IPS-11a (cell line): ENCODE measurements around the gene CTNND2.

ENCODE experiments used
- H3K4me3 ChIP-seq: one replicate; pipeline ENCODE4 v1.5.1; 2013; ENCODE audit warnings: low read depth, low read length, control low read depth

The CTNND2 gene, protein sequence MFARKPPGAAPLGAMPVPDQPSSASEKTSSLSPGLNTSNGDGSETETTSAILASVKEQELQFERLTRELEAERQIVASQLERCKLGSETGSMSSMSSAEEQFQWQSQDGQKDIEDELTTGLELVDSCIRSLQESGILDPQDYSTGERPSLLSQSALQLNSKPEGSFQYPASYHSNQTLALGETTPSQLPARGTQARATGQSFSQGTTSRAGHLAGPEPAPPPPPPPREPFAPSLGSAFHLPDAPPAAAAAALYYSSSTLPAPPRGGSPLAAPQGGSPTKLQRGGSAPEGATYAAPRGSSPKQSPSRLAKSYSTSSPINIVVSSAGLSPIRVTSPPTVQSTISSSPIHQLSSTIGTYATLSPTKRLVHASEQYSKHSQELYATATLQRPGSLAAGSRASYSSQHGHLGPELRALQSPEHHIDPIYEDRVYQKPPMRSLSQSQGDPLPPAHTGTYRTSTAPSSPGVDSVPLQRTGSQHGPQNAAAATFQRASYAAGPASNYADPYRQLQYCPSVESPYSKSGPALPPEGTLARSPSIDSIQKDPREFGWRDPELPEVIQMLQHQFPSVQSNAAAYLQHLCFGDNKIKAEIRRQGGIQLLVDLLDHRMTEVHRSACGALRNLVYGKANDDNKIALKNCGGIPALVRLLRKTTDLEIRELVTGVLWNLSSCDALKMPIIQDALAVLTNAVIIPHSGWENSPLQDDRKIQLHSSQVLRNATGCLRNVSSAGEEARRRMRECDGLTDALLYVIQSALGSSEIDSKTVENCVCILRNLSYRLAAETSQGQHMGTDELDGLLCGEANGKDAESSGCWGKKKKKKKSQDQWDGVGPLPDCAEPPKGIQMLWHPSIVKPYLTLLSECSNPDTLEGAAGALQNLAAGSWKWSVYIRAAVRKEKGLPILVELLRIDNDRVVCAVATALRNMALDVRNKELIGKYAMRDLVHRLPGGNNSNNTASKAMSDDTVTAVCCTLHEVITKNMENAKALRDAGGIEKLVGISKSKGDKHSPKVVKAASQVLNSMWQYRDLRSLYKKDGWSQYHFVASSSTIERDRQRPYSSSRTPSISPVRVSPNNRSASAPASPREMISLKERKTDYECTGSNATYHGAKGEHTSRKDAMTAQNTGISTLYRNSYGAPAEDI (N-terminal part only)

DNA sequence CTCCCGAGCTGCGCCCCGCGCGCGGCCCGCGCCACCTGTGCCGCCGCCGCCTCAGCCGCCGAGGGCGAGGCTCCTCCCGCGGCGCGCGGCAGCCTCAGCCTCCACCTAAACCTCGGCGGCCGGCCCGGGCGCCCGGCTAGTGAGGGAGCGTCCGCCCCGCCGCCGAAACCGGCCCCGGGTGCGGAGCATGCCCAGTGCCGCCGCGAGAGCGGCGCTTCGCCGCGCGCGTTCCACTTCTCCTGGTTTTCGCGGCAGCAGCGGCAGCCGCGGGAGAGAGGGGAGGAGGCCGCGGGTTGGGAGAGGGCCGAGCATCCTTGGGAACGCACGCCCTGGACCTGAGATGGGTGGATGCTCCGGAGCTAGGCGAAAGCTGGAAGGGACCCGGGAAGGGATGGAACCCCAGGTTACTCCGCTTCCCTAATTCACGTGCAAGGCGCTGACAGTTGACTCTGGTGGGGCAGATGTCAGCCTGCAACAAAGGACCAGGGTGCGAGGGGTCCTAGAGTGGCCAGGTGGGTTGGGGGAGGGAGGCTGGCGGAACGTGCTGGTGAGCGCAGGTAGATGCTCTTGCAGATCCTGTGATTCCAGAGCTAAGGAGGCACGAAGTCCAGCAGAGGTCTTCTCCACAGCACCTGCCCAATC, at the start of gene CTNND2:
CTNND2 (minus strand) TSS at position 182 of the 642 bp plus-strand sequence. CDS start 593 bp downstream, outside the sequence.
- H3K4me3 ChIP-seq = peak within 1 kb of the TSS; percentile 40

DNA sequence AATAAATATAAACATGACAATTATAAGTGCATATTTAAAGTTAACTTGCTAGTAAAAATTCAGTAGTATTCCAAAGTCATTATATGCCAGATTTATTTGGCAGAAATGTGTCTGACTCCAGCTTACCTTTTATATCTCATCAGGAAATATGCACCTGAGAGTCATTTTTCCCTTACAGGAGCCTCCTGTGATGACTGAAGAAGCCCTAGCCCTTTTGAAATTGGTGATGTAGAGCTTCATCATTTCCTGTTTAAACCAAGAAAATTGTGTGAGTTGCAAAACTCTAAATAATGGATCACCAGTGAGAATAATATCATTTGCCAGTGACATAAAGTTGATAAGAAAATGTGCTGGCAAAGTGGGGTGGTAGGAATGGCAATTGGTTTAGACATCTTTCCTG, 42.1 kb upstream of the CTNND2 start:
- H3K4me3 ChIP-seq = no peak overlapping the region

DNA sequence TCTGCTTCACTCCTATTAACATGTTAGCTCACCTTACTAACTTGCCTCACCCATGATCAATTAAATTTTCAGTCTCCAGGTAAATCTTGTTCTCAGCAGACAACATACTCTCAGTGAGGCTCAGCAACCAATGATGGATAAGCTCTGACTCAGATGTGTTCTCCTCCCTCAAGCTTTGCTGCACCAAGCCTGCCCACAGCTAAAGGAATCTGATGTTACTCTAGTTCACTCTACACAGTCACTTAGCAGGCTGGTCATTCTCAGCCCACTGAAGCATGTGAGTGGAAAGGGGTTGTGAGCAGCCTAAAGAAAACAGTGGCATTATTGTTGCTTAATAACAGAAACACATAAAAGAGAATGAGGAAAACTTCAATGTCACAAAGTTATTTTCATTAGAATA, 37.3 kb upstream of the CTNND2 start:
- no peak overlapping the region for H3K4me3 ChIP-seq

DNA sequence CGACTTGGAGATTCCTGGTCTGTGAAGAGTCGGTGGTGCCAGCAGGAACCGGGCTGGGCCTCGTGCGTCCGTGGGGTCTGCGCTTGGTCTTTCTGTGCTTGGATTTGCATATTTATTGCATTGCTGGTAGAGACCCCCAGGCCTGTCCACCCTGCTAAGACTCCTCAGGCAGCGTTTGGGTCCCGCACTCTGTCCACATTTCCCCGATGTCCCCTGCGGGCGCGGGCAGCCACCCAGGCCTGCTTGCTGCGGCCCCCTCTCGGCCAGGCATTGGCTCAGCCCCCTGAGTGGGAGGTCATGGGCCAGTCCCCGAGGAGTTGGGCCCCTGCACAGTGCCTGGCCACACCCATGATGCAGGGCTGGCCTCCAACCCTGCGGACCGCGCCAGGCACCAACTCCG, 27.4 kb upstream of the CTNND2 start:
- H3K4me3 ChIP-seq = no peak overlapping the region

DNA sequence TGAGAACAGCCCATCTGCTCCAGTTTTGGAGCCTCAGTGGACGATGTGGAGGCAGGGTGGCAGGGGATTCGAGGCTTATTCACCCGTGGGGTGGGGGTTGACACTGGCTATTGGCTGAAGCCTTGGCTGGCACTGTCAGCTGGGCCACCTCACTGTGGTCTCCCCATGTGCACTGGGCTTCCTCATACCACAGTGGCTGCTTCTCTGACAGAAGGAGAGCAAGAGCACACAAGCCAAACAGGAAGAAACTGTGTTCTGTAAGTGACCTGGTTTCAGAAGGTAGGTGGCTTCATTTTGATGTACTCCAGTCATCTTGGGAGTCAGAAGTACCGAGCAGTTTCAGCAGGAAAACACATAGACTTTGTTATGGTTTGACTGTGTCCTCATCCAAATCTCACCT, 24.7 kb upstream of the CTNND2 start:
- H3K4me3 ChIP-seq = no peak overlapping the region

DNA sequence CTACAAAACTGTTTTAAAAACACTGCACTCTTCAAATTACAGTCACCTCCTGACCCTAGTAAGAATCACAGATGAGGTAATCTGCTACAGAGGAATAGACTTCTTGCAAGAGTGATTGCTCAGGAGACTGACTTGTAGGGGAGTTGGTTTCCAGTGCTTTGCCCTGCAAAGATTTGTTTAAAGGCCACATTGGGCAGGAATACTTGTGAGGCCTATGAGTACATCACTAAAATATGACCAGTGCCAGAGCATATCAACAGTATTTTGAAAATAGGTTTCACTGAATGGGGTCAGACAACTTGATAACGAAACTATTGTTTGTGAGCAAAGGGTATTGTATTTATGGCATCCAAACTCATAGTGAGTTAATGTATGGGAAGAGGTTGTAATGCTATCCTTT, 21.5 kb upstream of the CTNND2 start:
- no peak overlapping the region for H3K4me3 ChIP-seq

DNA sequence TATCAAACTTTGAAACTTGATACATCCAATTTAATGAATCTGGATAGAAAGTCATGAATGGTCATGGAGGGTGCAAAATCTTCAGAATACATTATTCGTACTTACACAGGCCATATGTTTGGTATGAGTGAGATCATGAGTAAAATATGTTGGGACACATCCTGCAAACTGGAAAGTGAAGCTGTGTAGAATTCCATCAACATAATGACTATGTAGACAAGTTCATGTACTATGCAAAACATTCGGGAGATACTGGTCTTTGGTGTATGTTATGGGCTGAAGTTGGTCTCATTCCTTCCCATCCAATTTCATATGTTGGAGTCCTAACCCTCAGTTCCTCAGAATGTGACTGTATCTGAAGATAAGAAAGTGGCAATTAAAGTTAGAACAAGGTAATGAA, 18.1 kb upstream of the CTNND2 start:
- H3K4me3 ChIP-seq = no peak overlapping the region

DNA sequence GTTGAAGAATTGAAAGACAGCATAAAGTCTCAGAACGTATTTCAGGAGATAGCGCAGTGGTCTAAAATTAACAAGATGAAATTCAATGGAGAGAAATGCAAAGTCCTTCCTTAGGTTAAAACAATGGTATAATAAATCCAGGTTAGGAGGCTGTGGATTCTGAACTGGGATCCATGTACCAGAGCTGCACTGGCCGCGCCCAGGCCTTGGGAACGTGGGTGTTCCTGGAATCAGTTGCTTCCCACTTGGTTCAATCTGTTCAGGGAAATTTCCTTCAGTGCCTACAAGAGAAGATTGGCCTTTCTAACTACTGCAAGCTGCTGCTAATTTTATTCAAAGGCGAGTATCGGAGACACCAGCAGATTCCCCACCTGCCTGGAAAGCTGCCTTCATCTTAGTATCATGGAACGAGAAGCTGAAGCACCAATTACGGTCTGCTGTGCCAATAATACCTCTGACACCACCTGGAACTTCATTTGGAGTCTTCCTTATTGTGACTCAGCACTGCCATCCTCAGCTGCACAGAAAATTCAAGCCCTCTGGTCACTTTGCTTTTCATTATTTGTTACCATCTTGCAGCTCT, 14.3 kb upstream of the CTNND2 start:
- H3K4me3 ChIP-seq = no peak overlapping the region

DNA sequence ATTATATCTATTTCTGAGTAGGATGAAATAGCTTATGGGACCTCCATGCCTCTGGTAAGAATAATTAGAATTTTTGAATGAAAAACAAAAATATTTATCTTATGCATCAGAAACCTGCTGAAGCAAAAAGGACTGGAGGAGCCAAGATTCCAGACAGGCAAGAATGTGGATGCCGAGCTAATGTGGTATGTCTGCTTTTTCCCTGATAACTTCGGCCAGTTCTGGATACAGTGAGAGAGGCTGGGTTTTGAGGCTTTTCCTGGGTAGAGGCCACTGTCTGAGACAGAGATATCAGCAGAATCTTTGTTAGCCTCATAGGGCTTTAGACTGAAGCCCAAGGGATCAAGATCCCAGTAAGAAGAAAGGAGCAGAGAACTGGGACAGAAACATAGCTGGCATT, 5.2 kb upstream of the CTNND2 start:
- H3K4me3 ChIP-seq = no peak overlapping the region

DNA sequence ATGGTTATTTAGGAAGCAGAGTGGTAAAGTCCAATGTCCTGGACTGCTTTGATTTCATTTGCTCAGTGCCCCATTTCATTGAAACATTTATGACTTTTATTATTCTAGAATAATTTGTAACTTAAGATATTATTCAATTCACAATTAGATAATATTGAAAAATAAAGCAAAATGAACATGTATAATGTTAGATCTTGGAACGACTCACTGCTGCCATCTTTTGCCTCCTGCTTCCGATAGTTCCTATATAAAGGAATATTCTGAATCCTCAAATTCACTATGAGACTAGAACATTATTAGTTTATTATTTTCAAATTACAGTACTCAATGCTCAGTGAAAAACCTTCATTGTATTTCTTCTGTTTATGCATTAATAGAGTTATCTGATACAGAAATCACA, 2.3 kb upstream of the CTNND2 start:
- H3K4me3 ChIP-seq = no peak overlapping the region

DNA sequence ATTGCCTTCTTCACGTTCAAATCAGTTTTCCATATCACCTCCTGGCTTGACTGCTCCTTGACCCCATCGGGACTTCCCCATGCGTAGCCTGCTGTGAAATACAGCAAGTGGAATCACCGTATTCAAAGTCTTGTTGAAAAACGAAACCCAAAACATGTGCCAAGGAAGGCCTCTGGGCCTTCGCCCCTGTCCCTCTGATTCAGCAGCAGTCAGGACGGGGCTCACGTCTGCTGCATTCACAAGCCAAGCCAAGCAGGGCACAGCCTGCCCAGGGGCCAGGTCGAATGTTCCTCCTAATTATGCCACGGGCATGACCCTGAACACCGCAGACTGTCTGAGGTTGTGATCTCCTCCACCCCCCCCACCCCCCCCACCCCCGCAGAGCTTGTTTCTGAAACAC, 960 bp upstream of the CTNND2 start:
- H3K4me3 ChIP-seq = no peak overlapping the region

DNA sequence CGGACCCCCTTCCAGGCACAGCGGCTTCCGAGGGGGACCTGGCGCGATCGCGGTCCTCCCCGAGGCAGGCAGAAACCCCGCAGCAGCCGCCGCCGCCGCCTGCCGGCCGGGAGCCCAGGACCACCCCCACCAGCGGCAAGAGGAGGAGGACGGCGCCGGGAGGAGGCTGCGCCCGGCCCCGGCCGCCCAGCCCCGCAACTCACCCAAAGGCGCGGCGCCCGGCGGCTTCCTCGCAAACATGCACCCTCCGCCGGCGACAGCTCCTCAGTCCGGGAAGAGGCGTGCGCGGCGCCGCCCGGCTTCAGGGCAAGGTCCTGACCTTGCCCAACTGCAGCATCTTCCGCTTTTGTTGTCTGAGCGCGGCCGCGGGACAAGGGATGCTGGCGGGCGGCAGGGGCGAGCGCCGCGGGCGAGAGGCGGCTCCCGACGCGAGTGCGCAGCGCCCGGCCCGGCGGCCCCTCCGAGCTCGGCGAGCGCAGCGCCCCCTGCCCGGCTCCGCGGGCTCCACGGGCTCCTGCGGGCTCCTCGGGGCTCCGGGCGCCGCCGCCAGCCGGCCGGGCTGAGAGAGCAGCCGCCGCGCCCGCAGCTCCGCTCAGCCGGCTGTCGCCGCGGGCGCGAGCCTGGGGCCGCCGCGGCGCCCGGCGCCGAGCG, 507 bp downstream of the CTNND2 start:
- peak overlapping the region; percentile 40 for H3K4me3 ChIP-seq

DNA sequence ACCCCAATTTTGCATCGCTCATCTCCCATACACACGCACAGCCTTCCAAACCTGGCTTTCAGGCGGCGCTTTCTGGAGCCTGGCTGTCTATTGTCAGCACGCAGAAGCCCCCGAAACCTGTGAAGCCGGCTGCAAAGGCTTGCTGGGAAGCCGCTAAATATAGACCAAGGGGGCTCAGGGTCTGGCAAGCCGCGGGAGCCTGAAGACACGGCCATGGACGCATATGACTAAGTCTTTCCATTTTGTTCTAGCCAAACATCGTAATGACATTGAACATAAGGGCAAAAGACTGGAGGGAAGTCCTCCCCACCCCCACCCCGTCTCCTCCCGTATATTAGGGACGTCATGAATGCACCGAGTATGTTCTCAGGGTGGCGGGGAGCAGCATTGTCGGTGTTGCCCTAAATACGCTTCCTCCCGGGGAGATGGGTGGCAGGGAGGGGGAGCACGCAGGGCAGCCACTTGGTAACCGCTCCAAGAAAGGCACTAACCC, 1.1 kb downstream of the CTNND2 start:
- H3K4me3 ChIP-seq = peak overlapping the region; percentile 40

DNA sequence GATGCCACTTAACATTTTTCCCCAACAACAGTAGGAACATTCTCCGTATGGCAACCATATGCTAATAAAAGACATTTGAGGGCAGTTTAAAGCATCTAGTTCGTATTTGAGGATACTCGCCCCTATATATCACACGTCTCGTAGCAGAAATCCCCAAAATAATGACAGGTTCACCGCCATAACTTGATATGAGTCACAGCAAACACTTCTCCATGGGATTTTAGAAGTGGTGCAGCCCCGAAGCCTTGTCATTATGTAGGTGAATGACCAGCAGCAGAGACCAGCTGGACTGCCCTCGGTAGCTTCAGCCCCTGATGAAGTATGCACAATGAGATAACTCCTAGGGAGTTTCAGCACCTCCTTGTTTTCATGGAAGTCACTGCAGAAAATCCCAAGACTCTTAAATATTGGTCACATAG, 2.0 kb downstream of the CTNND2 start:
- no peak overlapping the region for H3K4me3 ChIP-seq

DNA sequence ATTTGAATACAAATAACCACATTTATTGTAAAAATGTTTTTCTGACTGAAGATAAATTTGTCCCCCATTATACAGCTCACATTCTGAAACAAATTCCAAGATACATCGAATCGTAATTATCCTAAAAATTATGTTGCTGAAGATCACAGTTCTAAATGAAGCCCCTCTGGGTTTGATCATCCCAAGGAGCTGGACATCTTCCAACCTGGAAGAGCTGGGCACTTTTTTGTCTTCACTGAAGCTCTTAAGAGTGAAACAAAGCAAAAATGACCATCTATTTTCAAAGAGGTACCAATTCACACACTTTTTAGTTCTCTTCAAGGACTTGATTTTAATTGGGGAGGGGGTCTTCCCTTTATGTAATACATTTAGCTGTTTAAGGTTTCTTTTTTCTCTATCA, 5.5 kb downstream of the CTNND2 start:
- no peak overlapping the region for H3K4me3 ChIP-seq

DNA sequence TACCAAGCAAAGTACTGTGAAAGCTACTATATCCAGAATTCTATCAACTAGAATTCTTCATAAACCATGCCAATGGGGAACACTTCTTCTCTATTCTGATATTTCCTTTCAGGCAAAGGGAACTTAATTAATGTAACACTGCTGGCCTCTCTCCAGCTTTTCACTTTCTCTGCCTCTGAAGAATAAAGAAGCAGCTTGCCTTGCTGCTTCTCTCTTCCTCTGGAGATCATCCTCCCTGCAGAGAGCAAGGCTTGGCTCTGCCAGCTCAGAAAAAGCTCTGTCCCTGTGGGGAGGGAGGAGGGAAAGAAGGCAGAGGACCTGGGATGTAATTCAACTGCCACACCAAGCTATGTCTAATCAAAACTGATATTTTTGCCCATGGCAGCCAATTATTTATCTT, 6.5 kb downstream of the CTNND2 start:
- H3K4me3 ChIP-seq = no peak overlapping the region

DNA sequence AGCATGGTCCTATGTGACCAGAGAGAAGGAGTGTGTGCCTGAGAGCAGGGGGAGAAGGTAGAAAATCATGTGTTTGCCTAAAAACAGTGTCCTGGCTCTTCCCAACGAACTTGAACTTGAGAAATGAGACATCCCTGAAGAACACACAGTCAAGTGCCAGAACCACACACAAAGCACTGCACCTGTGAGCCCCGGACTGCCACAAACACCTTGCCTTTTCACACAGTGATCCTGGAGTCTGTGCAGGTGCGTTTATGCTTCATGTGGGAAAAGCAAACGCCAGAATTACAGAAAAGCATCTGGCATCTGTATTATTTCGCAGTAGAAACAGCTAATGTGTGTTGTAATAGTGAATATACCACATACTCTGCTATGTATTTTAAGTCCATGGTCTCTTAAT, 9.3 kb downstream of the CTNND2 start:
- no peak overlapping the region for H3K4me3 ChIP-seq

DNA sequence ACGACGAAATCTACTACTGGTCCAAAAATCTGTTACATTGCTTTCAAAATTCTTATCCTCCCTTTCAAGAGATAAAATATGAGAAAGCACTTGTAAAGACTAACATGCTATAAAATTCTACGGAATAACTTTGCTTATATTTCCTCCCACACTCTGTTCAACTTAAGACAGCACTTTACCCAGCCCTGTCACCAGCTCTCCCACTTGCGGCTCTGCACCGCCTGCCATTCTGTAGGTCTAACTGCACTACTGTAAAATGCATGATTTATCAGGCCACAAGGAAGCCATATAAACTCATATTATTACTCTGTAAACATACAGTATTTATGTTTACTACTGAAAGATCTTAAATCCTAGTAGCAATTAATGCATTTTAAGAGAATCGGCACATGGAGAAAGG, 11.4 kb downstream of the CTNND2 start:
- H3K4me3 ChIP-seq = no peak overlapping the region

DNA sequence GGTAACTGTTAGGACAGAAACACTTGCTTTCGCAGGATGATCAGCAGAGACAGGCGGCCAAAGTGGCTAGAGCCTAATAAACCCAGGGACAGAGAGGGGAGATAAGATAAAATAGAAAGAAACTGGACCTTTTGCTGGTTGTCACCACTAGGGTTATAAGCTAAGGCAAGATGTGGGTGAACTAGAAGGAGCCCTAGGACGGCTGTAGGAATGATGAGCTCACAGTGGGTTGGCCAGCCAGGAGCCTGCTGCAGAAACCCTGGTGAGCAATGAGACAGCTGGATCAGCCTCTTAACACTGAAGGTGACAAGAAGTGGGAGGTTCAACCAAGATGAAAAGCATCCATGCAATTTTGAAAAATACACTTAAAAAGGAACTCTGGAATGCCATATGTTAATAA, 13.5 kb downstream of the CTNND2 start:
- H3K4me3 ChIP-seq = no peak overlapping the region

DNA sequence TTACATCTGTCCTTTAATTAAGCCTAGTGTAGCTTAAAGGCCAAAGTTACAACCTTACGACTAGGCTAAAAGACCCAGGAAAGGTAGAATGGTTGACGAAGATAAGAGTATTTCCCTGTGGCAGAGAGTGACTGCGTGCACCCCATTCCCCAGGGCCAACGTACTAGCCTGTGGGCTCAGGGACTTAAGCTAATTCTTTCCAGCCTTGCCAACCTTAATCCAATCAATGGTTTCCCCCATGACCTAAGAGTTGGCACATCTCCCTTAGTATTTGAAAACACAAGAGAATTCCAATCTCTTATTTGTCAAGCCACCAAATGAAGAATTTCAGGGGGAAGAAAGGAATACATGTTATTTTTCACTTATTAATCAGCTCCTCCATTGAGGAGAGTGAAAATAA, 16.0 kb downstream of the CTNND2 start:
- no peak overlapping the region for H3K4me3 ChIP-seq
